Upper lobe of left lung (tissue), 4 donors: ENCODE data around the gene ERC1.

Experiments
- CTCF ChIP-seq, 6 experiments: fragments of 450-650 bp in 4 of 6; fragments of 200-600 bp in 2 of 6; sonication (generic) in 2 of 6; IDR thresholded peaks; one replicate each; pipeline ENCODE4 v1.5.1; 2016 to 2019; ENCODE audit warnings: antibody characterized with exemption in 6 of 6
- EP300 ChIP-seq, 4 donors: sonication (generic); formaldehyde crosslinking; IDR thresholded peaks; one replicate each; pipeline ENCODE4 v1.5.1; 2017; ENCODE audit warnings: antibody characterized with exemption in 4 of 4, control low read depth in 2 of 4
- POLR2A ChIP-seq, 4 donors: fragments of 450-650 bp; IDR thresholded peaks; one replicate each; pipeline ENCODE4 v1.5.1; 2016 to 2017; ENCODE audit warnings: antibody characterized with exemption in 4 of 4, mild to moderate bottlenecking in 2 of 4
- POLR2AphosphoS5 ChIP-seq, 2 donors: sonication (generic); formaldehyde crosslinking; IDR thresholded peaks; one replicate each; pipeline ENCODE4 v1.5.1; 2017; ENCODE audit warnings: antibody characterized with exemption in 2 of 2

- TF ChIP-seq POLR2A (IDR thresholded peaks at IDR 0.05) (no peak), CTCF (IDR thresholded peaks at IDR 0.05) (no peak), POLR2AphosphoS5 (IDR thresholded peaks at IDR 0.05) (no peak), EP300 (IDR thresholded peaks at IDR 0.05) (no peak)
Observed at GRCh38 chr12:1439687-1440086, 448.7 kb downstream of the ERC1 start.
